HEK293T (cell line): Measurements from ENCODE around the gene TMEM236.

Experiments used
- CTCF ChIA-PET: fragments of 350-600 bp; formaldehyde crosslinking; extraction: SDS; loops from one replicate; lab custom pipeline; 2021; ENCODE audit warnings: antibody characterized with exemption, inconsistent platforms; lab: Yijun Ruan, JAX
- POLR2A ChIA-PET: fragments of 350-600 bp; formaldehyde crosslinking; extraction: SDS; loops from one replicate; lab custom pipeline; 2020; ENCODE audit warnings: antibody characterized with exemption, inconsistent platforms; lab: Yijun Ruan, JAX
- DNase-seq: peaks from one replicate; pipeline ENCODE4 v3.0.0; 2012; ENCODE audit warnings: mixed read lengths; ENCODE audit errors: extremely low spot score
- ARNT ChIP-seq: fragments of 450-650 bp; IDR thresholded peaks from 2 replicates; pipeline ENCODE4 v1.6.1; 2017; ENCODE audit warnings: mild to moderate bottlenecking
- BHLHE40 ChIP-seq: fragments of 450-650 bp; IDR thresholded peaks from 2 replicates; pipeline ENCODE4 v1.6.1; 2016; ENCODE audit warnings: mild to moderate bottlenecking, moderate library complexity, borderline replicate concordance
- CTBP1 ChIP-seq: fragments of 450-650 bp; IDR thresholded peaks from 2 replicates; pipeline ENCODE4 v1.6.1; 2016; ENCODE audit warnings: borderline replicate concordance
- ELF4 ChIP-seq: fragments of 450-650 bp; IDR thresholded peaks from 2 replicates; pipeline ENCODE4 v1.6.1; 2017; ENCODE audit warnings: antibody characterized with exemption
- FOXA1 ChIP-seq: fragments of 450-650 bp; IDR thresholded peaks from 2 replicates; pipeline ENCODE4 v1.6.1; 2016; ENCODE audit warnings: mild to moderate bottlenecking
- FOXK2 ChIP-seq: fragments of 450-650 bp; IDR thresholded peaks from 2 replicates; pipeline ENCODE4 v1.6.1; 2016; ENCODE audit warnings: mild to moderate bottlenecking
- FOXM1 ChIP-seq: fragments of 450-650 bp; IDR thresholded peaks from 2 replicates; pipeline ENCODE4 v1.6.1; 2017; ENCODE audit warnings: mild to moderate bottlenecking, borderline replicate concordance
- HDGF ChIP-seq: fragments of 450-650 bp; IDR thresholded peaks from 2 replicates; pipeline ENCODE4 v1.6.1; 2017; ENCODE audit warnings: antibody characterized with exemption, borderline replicate concordance
- L3MBTL2 ChIP-seq: fragments of 450-650 bp; conservative IDR thresholded peaks from 2 replicates; pipeline ENCODE4 v1.6.1; 2016; ENCODE audit warnings: mild to moderate bottlenecking
- LEF1 ChIP-seq: fragments of 450-650 bp; IDR thresholded peaks from 2 replicates; pipeline ENCODE4 v1.6.1; 2017; ENCODE audit warnings: mild to moderate bottlenecking, borderline replicate concordance
- NFRKB ChIP-seq: fragments of 450-650 bp; IDR thresholded peaks from 2 replicates; pipeline ENCODE4 v1.6.1; 2016; ENCODE audit warnings: mild to moderate bottlenecking, moderate library complexity
- SP1 ChIP-seq: fragments of 450-650 bp; IDR thresholded peaks from 2 replicates; pipeline ENCODE4 v1.6.1; 2017
- SUZ12 ChIP-seq: fragments of 450-650 bp; IDR thresholded peaks from 2 replicates; pipeline ENCODE4 v1.6.1; 2016; ENCODE audit warnings: mild to moderate bottlenecking
- TARDBP ChIP-seq: fragments of 450-650 bp; IDR thresholded peaks from 2 replicates; pipeline ENCODE4 v1.6.1; 2016
- ZNF384 ChIP-seq: fragments of 450-650 bp; IDR thresholded peaks from 2 replicates; pipeline ENCODE4 v1.6.1; 2016
- TF ChIP-seq, protein P1 (sequence below): fragments of 450-650 bp; IDR thresholded peaks from 2 replicates; pipeline ENCODE4 v1.6.1; 2016

Gene TMEM236

DNA sequence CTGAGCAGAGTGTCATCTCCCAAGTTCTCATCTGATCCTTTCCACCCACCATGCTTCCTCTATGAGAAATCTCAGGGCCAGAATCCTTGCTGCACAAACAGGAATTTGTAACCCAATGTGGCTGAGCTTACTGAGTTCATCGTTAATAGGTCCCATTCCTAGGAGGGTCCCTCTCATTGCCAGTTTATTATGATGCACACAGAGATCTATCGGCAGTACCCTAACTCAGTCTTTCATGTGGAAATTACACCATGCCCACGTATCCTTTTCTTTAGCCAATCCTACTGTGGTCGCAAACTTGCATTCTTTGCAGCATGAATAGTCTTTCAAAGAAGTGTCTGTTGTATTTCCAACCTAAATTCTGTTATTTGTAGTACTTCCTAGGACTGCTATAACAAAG is 12.1 kb downstream of the TMEM236 start:
- POLR2A ChIA-PET, result no interaction called here
- CTCF ChIA-PET, result no interaction called here
- TF ChIP-seq ARNT, result no peak
- TF ChIP-seq ZNF384, result no peak
- TF ChIP-seq NFRKB, result no peak
- no peak for TF ChIP-seq FOXA1
- no peak for TF ChIP-seq BHLHE40
- TF ChIP-seq SP1, result no peak
- no peak for TF ChIP-seq L3MBTL2
- TF ChIP-seq HDGF, result no peak
- no peak for TF ChIP-seq ELF4
- no peak for TF ChIP-seq FOXM1
- no peak for TF ChIP-seq LEF1
- TF ChIP-seq FOXK2, result no peak
- TF ChIP-seq, protein P1, sequence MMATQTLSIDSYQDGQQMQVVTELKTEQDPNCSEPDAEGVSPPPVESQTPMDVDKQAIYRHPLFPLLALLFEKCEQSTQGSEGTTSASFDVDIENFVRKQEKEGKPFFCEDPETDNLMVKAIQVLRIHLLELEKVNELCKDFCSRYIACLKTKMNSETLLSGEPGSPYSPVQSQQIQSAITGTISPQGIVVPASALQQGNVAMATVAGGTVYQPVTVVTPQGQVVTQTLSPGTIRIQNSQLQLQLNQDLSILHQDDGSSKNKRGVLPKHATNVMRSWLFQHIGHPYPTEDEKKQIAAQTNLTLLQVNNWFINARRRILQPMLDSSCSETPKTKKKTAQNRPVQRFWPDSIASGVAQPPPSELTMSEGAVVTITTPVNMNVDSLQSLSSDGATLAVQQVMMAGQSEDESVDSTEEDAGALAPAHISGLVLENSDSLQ, result no peak
- TF ChIP-seq CTBP1, result no peak
- no peak for TF ChIP-seq SUZ12
- TF ChIP-seq TARDBP, result no peak
- no peak for DNase-seq

DNA sequence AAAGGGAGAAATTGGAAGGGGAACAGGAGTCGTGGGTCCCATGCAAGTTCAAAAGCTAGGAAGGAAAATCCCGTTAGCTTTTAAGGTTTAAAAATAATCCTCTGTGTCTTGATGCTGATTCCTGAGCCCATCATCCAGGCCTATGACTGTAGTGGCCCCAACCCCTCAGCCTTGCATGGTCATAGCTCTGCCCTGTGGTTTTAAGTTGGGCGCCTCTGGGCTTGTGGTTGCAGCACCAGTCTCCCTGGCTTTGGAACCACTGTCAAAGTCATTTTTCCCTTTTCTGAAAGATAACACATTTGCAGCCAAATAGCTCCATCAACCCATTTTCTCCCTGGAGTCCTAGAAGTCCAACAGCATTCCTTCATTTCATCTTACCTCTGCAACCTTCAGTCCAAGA is 13.6 kb downstream of the TMEM236 start:
- CTCF ChIA-PET, result no interaction called here
- TF ChIP-seq ZNF384, result no peak
- no peak for TF ChIP-seq FOXM1
- no peak for TF ChIP-seq BHLHE40
- DNase-seq, result no peak
- POLR2A ChIA-PET, result no interaction called here

DNA sequence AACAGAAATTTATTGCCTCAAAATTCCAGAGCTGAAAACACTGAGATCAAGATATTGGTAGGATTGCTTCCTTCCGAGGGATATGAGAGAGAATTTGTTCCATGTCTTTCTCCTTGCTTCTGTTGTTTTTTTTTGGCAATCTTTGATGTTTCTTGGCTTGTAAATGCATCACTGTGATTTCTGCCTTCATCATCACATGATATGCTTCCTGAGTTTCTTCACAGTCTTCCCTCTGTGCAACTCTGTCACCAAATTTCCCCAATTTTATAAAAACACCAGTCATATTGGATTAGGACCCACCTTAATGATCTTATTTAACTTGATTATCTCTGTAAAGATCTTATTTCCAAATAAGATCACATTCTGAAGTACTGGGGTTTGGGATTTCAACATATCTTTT is 14.7 kb downstream of the TMEM236 start:
- TF ChIP-seq NFRKB (no peak), FOXK2 (no peak), SUZ12 (no peak), CTBP1 (no peak), ZNF384 (no peak), FOXM1 (no peak), SP1 (no peak), ELF4 (no peak), LEF1 (no peak)
- POLR2A ChIA-PET, result no interaction called here
- no peak for DNase-seq
- CTCF ChIA-PET, result no interaction called here

DNA sequence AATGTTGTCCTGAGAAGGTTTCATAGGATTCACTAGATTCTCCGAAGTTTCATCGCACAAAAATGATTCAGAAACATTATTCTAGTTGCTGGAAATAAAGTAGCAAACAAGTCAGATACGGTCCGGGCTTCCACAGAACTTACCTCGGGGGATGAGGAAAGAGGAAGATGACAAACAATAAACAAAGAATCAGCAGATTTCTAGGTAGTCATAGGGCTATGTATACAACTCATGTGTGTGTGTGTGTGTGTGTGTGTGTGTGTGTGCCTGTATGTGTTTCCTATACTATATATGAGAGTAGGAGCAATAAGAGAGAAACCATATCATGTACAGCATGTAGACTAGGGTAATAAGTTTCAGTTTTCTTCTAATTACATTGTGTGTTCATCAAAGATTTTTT is 16.5 kb downstream of the TMEM236 start:
- ChIA-PET CTCF (no interaction called here), POLR2A (no interaction called here)
- no peak for DNase-seq
- TF ChIP-seq HDGF (no peak), FOXM1 (no peak), BHLHE40 (no peak), ARNT (no peak)
- TF ChIP-seq, protein P1, result no peak

DNA sequence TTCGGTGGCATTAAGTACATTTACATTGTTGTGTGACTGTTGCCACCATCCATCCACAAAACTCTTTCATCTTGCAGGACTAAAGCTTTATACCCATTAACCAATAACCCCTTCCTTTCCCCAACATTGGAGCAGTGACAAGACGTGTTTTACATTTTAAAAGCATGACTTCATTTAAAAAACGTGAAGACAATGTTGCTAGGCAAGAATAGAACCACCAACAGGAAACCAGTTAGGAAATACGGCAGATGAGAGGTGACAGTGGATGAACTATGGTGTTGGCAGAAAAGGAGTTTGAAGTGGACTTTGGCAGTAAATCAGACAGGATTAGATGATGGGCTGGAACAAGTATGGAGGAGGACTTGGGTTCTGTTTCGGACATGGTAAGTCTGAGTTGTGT is 17.0 kb downstream of the TMEM236 start:
- DNase-seq, result no peak
- ChIA-PET CTCF (no interaction called here), POLR2A (no interaction called here)
- TF ChIP-seq FOXK2, result no peak
- no peak for TF ChIP-seq CTBP1
- no peak for TF ChIP-seq L3MBTL2
- no peak for TF ChIP-seq ZNF384
- TF ChIP-seq FOXM1, result no peak
- TF ChIP-seq, protein P1, result no peak
- no peak for TF ChIP-seq LEF1
- no peak for TF ChIP-seq HDGF
- no peak for TF ChIP-seq SP1
- TF ChIP-seq BHLHE40, result no peak
- TF ChIP-seq NFRKB, result no peak
- TF ChIP-seq ARNT, result no peak
- TF ChIP-seq TARDBP, result no peak
- TF ChIP-seq ELF4, result no peak

DNA sequence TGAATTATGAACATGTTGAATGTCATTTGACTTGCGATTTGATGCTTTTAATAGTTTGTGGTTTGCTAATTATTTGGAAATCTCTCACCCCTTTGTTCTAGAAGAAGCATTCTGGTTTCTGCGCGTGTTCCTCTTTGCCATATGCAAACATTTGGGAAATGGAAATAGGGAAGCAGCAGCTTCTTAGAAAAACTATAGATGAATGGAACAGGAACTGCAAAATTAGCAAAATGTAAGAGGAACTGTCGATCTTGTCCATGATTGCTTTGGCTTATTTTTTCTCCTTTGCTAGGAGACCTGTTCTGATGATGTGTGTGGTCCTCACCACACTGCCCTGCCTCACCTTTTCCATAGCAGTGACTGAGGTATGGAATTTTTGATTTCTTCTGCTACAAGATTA is 19.0 kb downstream of the TMEM236 start:
- CTCF ChIA-PET, result no interaction called here
- TF ChIP-seq NFRKB, result no peak
- no peak for TF ChIP-seq ELF4
- TF ChIP-seq, protein P1, result no peak
- no peak for TF ChIP-seq FOXA1
- TF ChIP-seq ZNF384, result no peak
- TF ChIP-seq HDGF, result no peak
- no peak for TF ChIP-seq LEF1
- TF ChIP-seq L3MBTL2, result no peak
- no peak for TF ChIP-seq FOXM1
- TF ChIP-seq FOXK2, result no peak
- no peak for TF ChIP-seq CTBP1
- no peak for TF ChIP-seq ARNT
- no peak for TF ChIP-seq SP1
- no peak for TF ChIP-seq BHLHE40
- TF ChIP-seq SUZ12, result no peak
- no peak for TF ChIP-seq TARDBP
- POLR2A ChIA-PET, result no interaction called here
- DNase-seq, result no peak
